CD14-positive monocyte (primary cell): ENCODE data around the gene SCUBE2. TPM values are rescaled to one million over a fixed set of nuclear protein-coding genes. Genes with fewer than 3 reads are reported as not detected.

Experiments used
- DNase-seq, 3 donors: peaks; one replicate each; pipeline ENCODE4 v3.0.0-alpha.2; 2011 to 2022
- H2AFZ ChIP-seq: 2 replicates; pipeline ENCODE4 v1.6.0; 2012; ENCODE audit warnings: mild to moderate bottlenecking, low read depth, low read length, inconsistent platforms; ENCODE audit not compliant: insufficient read depth, poor library complexity, severe bottlenecking
- H3K27ac ChIP-seq, 2 donors: 1 replicate in 1 of 2; 2 replicates in 1 of 2; pipeline ENCODE4 v1.5.1; 2012 to 2013; ENCODE audit warnings: low read length in 2 of 2, control low read depth in 1 of 2, inconsistent platforms in 1 of 2, low read depth in 1 of 2, mild to moderate bottlenecking in 1 of 2
- H3K27me3 ChIP-seq, 2 donors: one replicate each; pipeline versions ENCODE4 v1.6.0 to v1.6.1; 2011 to 2013; ENCODE audit warnings: low read length in 2 of 2; ENCODE audit not compliant: control insufficient read depth in 2 of 2, insufficient read depth in 2 of 2
- H3K36me3 ChIP-seq, 2 donors: replicated peaks in 1 of 2; 1 replicate in 1 of 2; 2 replicates in 1 of 2; pipeline versions ENCODE4 v1.5.1 to v1.6.1; 2012 to 2013; ENCODE audit warnings: low read length in 2 of 2, control low read depth in 1 of 2, inconsistent platforms in 1 of 2, mild to moderate bottlenecking in 1 of 2; ENCODE audit not compliant: insufficient read depth in 2 of 2, control insufficient read depth in 1 of 2
- H3K4me1 ChIP-seq, 2 donors: 1 replicate in 1 of 2; 2 replicates in 1 of 2; pipeline versions ENCODE4 v1.5.1 to v1.6.1; 2012 to 2013; ENCODE audit warnings: low read length in 2 of 2, control low read depth in 1 of 2, inconsistent platforms in 1 of 2, mild to moderate bottlenecking in 1 of 2, moderate library complexity in 1 of 2; ENCODE audit not compliant: insufficient read depth in 2 of 2, control insufficient read depth in 1 of 2
- H3K4me2 ChIP-seq: replicated peaks from 2 replicates; pipeline ENCODE3; 2012; ENCODE audit warnings: low read length, moderate library complexity, mild to moderate bottlenecking; ENCODE audit not compliant: poor library complexity, severe bottlenecking; ENCODE audit errors: extremely low read depth
- H3K4me3 ChIP-seq, 3 experiments: fragments of 200-600 bp in 1 of 3; sonication (generic) in 1 of 3; replicated peaks in 1 of 3; 1 replicate in 2 of 3; 2 replicates in 1 of 3; pipeline ENCODE4 v1.5.1; 2011 to 2013; ENCODE audit warnings: low read length in 3 of 3, mild to moderate bottlenecking in 3 of 3, control low read depth in 2 of 3, low read depth in 2 of 3, inconsistent platforms in 1 of 3, moderate library complexity in 1 of 3
- H3K79me2 ChIP-seq: 2 replicates; pipeline ENCODE4 v1.6.0; 2012; ENCODE audit warnings: mild to moderate bottlenecking, control low read depth, inconsistent platforms, low read length, moderate library complexity; ENCODE audit not compliant: insufficient read depth
- H3K9ac ChIP-seq: 2 replicates; pipeline ENCODE4 v1.6.0; 2017; ENCODE audit warnings: low read length, mild to moderate bottlenecking; ENCODE audit not compliant: insufficient read depth, poor library complexity, severe bottlenecking
- H3K9me3 ChIP-seq, 2 donors: replicated peaks in 1 of 2; 1 replicate in 1 of 2; 2 replicates in 1 of 2; pipeline versions ENCODE4 v1.5.1 to v1.6.1; 2012 to 2013; ENCODE audit warnings: low read length in 2 of 2, control low read depth in 1 of 2; ENCODE audit not compliant: control insufficient read depth in 1 of 2, insufficient read depth in 1 of 2
- H4K20me1 ChIP-seq: 2 replicates; pipeline ENCODE4 v1.6.0; 2012; ENCODE audit warnings: mild to moderate bottlenecking, low read length, control low read depth, moderate library complexity; ENCODE audit not compliant: insufficient read depth
- H3K27ac Mint-ChIP-seq, 7 donors: one replicate each; pipeline ENCODE4 v1.8.0; 2020; ENCODE audit warnings: mild to moderate bottlenecking in 7 of 7, mixed read lengths in 7 of 7, moderate library complexity in 6 of 7, inconsistent platforms in 2 of 7
- H3K27me3 Mint-ChIP-seq, 3 donors: one replicate each; pipeline ENCODE4 v1.8.0; 2021 to 2022; ENCODE audit warnings: low read depth in 3 of 3, mild to moderate bottlenecking in 3 of 3, mixed read lengths in 3 of 3, moderate library complexity in 3 of 3, inconsistent platforms in 1 of 3
- H3K36me3 Mint-ChIP-seq, 2 donors: one replicate each; pipeline ENCODE4 v1.8.0; 2020; ENCODE audit warnings: mixed read lengths in 2 of 2, inconsistent platforms in 1 of 2, mild to moderate bottlenecking in 1 of 2
- H3K4me1 Mint-ChIP-seq: one replicate; pipeline ENCODE4 v1.8.0; 2020; ENCODE audit warnings: mild to moderate bottlenecking, mixed read lengths
- H3K4me3 Mint-ChIP-seq, 2 donors: one replicate each; pipeline ENCODE4 v1.8.0; 2020; ENCODE audit warnings: mild to moderate bottlenecking in 2 of 2, mixed read lengths in 2 of 2, moderate library complexity in 1 of 2
- H3K9me3 Mint-ChIP-seq, 7 donors: one replicate each; pipeline ENCODE4 v1.8.0; 2020 to 2022; ENCODE audit warnings: mixed read lengths in 7 of 7, mild to moderate bottlenecking in 6 of 7, moderate library complexity in 6 of 7, inconsistent platforms in 2 of 7
- WGBS: methylation state at CpG from one replicate; pipeline ENCODE4 v1.1.5; 2013; ENCODE audit warnings: missing lambda C conversion rate; ENCODE audit not compliant: insufficient coverage; 5-methylcytosine and 5-hydroxymethylcytosine counted together
- intact Hi-C, 2 donors: fragments of 100-400 bp; cut with micrococcal nuclease; formaldehyde crosslinking; loops; one replicate each; pipeline versions ENCODE4 v1.15.0 to v1.15.1; 2023
- polyA plus RNA-seq, 3 donors: library from polyadenylated mRNA; depleted of rRNA in 1 of 3; unstranded in 2 of 3; stranded (reverse) in 1 of 3; fragments of 300-500 nt in 2 of 3; fragments of >200 nt in 1 of 3; fragmentation: Illumina TruSeq in 2 of 3; gene quantifications; 1 replicate in 2 of 3; 2 replicates in 1 of 3; pipeline ENCODE4 v1.2.3, GENCODE V29; 2012 to 2021
- TF ChIP-seq, protein P1 (sequence below): fragments of 200-600 bp; IDR thresholded peaks from one replicate; pipeline ENCODE4 v1.8.0; 2022; ENCODE audit warnings: antibody characterized with exemption, mild to moderate bottlenecking

Gene SCUBE2
- polyA plus RNA-seq, 3 donors = 0.21 to 0.36 TPM; not detected in 1

- Histone ChIP-seq H3K27ac (no peak overlapping the region), H3K9me3 (no peaks in the 10 kb centered on the region), H3K79me2 (no peaks in the 10 kb centered on the region), H3K4me2 (no peak overlapping the region), H3K9ac (no peak overlapping the region), H3K4me3 (no peak overlapping the region), H3K4me1 (no peaks in the 10 kb centered on the region), H4K20me1 (no peaks in the 10 kb centered on the region), H3K27me3 (no peaks in the 10 kb centered on the region), H2AFZ (no peak overlapping the region), H3K36me3 (no peaks in the 10 kb centered on the region)
- H3K4me1 Mint-ChIP-seq = peaks cover 8% of the 10 kb centered on the region
- no peak for DNase-seq
- no peak overlapping the region for H3K27ac Mint-ChIP-seq
- H3K4me3 Mint-ChIP-seq = no peak overlapping the region
- H3K9me3 Mint-ChIP-seq = peaks cover 0 to 3% (median 0%) of the 10 kb centered on the region in 7 donors
- TF ChIP-seq, protein P1, sequence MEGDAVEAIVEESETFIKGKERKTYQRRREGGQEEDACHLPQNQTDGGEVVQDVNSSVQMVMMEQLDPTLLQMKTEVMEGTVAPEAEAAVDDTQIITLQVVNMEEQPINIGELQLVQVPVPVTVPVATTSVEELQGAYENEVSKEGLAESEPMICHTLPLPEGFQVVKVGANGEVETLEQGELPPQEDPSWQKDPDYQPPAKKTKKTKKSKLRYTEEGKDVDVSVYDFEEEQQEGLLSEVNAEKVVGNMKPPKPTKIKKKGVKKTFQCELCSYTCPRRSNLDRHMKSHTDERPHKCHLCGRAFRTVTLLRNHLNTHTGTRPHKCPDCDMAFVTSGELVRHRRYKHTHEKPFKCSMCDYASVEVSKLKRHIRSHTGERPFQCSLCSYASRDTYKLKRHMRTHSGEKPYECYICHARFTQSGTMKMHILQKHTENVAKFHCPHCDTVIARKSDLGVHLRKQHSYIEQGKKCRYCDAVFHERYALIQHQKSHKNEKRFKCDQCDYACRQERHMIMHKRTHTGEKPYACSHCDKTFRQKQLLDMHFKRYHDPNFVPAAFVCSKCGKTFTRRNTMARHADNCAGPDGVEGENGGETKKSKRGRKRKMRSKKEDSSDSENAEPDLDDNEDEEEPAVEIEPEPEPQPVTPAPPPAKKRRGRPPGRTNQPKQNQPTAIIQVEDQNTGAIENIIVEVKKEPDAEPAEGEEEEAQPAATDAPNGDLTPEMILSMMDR = no peak
- no peaks in the 10 kb centered on the region for H3K36me3 Mint-ChIP-seq
- intact Hi-C loops = loop anchor here in 1 of 2 donors (5.0 kb wide), 1 partner anchor 491 kb away; no protein-coding TSS in a partner anchor
- WGBS = 93% methylated on average over 9 of the region's 9 CpGs
- peaks cover 6 to 9% (median 9%) of the 10 kb centered on the region in 3 donors for H3K27me3 Mint-ChIP-seq
Observed at GRCh38 chr11:9070749-9071491, 20.5 kb downstream of the SCUBE2 start.

DNA sequence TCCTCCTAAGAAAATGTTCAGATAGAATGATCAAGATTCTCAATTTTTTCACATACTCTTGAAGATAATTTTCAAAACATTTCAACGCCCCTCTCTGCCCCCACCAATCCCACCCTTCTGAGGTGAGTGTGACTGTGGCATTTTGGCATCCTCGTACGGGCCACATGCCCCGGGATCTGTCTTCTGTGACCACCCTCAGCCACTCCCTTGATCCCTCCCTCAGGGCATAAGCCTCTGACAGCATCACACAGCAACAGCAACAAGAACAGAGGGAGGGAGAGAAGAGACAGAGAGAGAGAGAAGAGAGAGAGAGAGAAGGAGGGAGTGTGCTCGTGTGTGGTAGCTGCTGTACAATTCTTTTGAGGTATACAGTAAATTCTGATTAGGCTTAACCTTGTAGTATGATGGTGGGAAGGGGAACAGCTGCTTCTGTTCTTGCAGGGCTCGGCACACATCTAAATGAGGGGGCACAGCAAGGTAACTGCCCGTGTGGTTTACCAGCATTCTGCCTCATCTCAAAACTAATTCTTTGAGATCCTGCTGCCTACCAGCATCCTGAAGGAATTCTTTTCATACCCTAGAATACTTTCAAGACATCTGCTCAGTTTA, 21.4 kb downstream of the SCUBE2 start:
- H3K27me3 Mint-ChIP-seq = peaks cover 4 to 7% (median 5%) of the 10 kb centered on the region in 3 donors
- H3K36me3 ChIP-seq = no peaks in the 10 kb centered on the region
- no peak overlapping the region for H3K4me3 ChIP-seq
- H3K9me3 Mint-ChIP-seq = peaks cover 0 to 4% (median 2%) of the 10 kb centered on the region in 7 donors
- TF ChIP-seq, protein P1 = no peak
- no peaks in the 10 kb centered on the region for H4K20me1 ChIP-seq
- H3K4me2 ChIP-seq = no peak overlapping the region
- H3K36me3 Mint-ChIP-seq = no peaks in the 10 kb centered on the region
- no peaks in the 10 kb centered on the region for H3K4me1 ChIP-seq
- no peak overlapping the region for H3K9ac ChIP-seq
- no peaks in the 10 kb centered on the region for H3K27me3 ChIP-seq
- no peak overlapping the region for H3K27ac Mint-ChIP-seq
- WGBS = 96% methylated on average over 2 of the region's 7 CpGs
- H3K4me1 Mint-ChIP-seq = peaks cover 10% of the 10 kb centered on the region
- H2AFZ ChIP-seq = no peak overlapping the region
- DNase-seq = no peak
- H3K9me3 ChIP-seq = no peaks in the 10 kb centered on the region
- H3K4me3 Mint-ChIP-seq = no peak overlapping the region
- intact Hi-C loops = loop anchor here (5.0 to 10.0 kb wide), 2 partner anchors 55 to 492 kb away; no protein-coding TSS in a partner anchor
- no peak overlapping the region for H3K27ac ChIP-seq
- H3K79me2 ChIP-seq = no peaks in the 10 kb centered on the region
